Spleen (tissue), 11 donors: ENCODE measurements around the gene FLII. TPM values are rescaled to one million over a fixed set of nuclear protein-coding genes. Genes with fewer than 3 reads are reported as not detected.
"Not testable (repeated sequence)": the region's sequence is repeated elsewhere in the genome, so short reads cannot be mapped to it uniquely, and the experiment has no call there.

Source experiments
- DNase-seq: peaks from one replicate; pipeline ENCODE4 v3.0.0-alpha.2; 2020
- H3K27ac ChIP-seq, 8 donors: fragments of 200-600 bp; sonication (generic) in 7 of 8; 1 replicate in 4 of 8; 2 replicates in 4 of 8; pipeline versions ENCODE4 v1.5.0 to v1.8.0; 2016 to 2021; ENCODE audit warnings: inconsistent platforms in 4 of 8, mild to moderate bottlenecking in 4 of 8, moderate library complexity in 1 of 8
- H3K27me3 ChIP-seq, 7 donors: fragments of 200-600 bp; sonication (generic) in 6 of 7; replicated peaks in 1 of 7; 1 replicate in 4 of 7; 2 replicates in 3 of 7; pipeline versions ENCODE4 v1.5.0 to v1.8.0; 2016 to 2021; ENCODE audit warnings: inconsistent platforms in 3 of 7, mild to moderate bottlenecking in 1 of 7
- H3K36me3 ChIP-seq, 6 donors: fragments of 200-600 bp; sonication (generic) in 5 of 6; 1 replicate in 4 of 6; 2 replicates in 2 of 6; pipeline versions ENCODE4 v1.5.0 to v1.8.0; 2016 to 2021; ENCODE audit warnings: inconsistent platforms in 2 of 6
- H3K4me1 ChIP-seq, 6 donors: fragments of 200-600 bp; sonication (generic) in 5 of 6; 1 replicate in 3 of 6; 2 replicates in 3 of 6; pipeline versions ENCODE4 v1.5.0 to v1.8.0; 2016 to 2021; ENCODE audit warnings: inconsistent platforms in 3 of 6
- H3K4me3 ChIP-seq, 8 donors: fragments of 200-600 bp; sonication (generic) in 7 of 8; 1 replicate in 4 of 8; 2 replicates in 4 of 8; pipeline versions ENCODE4 v1.5.0 to v1.8.0; 2016 to 2021; ENCODE audit warnings: inconsistent platforms in 4 of 8, mild to moderate bottlenecking in 4 of 8, moderate library complexity in 2 of 8
- H3K9me3 ChIP-seq, 8 donors: fragments of 200-600 bp; sonication (generic) in 7 of 8; 1 replicate in 4 of 8; 2 replicates in 4 of 8; pipeline versions ENCODE4 v1.5.0 to v1.8.0; 2016 to 2021; ENCODE audit warnings: inconsistent platforms in 4 of 8
- CTCF ChIP-seq, 11 experiments: fragments of 200-600 bp in 7 of 11; fragments of 450-650 bp in 4 of 11; sonication (generic) in 4 of 11; IDR thresholded peaks in 8 of 11; conservative IDR thresholded peaks in 3 of 11; 1 replicate in 7 of 11; 2 replicates in 4 of 11; pipeline versions ENCODE4 v1.4.0 to v1.8.0; 2016 to 2021; ENCODE audit warnings: antibody characterized with exemption in 11 of 11, inconsistent platforms in 4 of 11, mild to moderate bottlenecking in 1 of 11
- POLR2A ChIP-seq, 3 donors: fragments of 450-650 bp; IDR thresholded peaks; one replicate each; pipeline ENCODE4 v1.5.1; 2017; ENCODE audit warnings: antibody characterized with exemption in 3 of 3, mild to moderate bottlenecking in 1 of 3
- POLR2AphosphoS5 ChIP-seq, 3 donors: sonication (generic); formaldehyde crosslinking; IDR thresholded peaks; one replicate each; pipeline ENCODE4 v1.5.1; 2017; ENCODE audit warnings: antibody characterized with exemption in 3 of 3
- WGBS, 5 donors: extraction: QIAGEN DNeasy Blood & Tissue Kit in 3 of 5; methylation state at CpG; one replicate each; pipeline versions ENCODE4 v1.1.5 to v1.1.7; 2013 to 2018; 5-methylcytosine and 5-hydroxymethylcytosine counted together
- intact Hi-C: fragments of 100-400 bp; cut with DNase I; formaldehyde crosslinking; loops from one replicate; pipeline ENCODE4 v1.15.0; 2023; ENCODE audit warnings: low total_unique reads
- polyA plus RNA-seq, 3 donors: library from polyadenylated mRNA; stranded (reverse); fragments of 200-250 nt; gene quantifications; one replicate each; pipeline ENCODE4 v1.2.1, GENCODE V29; 2013
- total RNA-seq, 7 donors: library from RNA; depleted of rRNA in 3 of 7; stranded (reverse); fragments of >200 nt in 3 of 7; fragmentation: NEBNext Ultra II Directional in 4 of 7; extraction: Animal tissue kit (Norgen Biotek cat#: 25700) in 4 of 7; gene quantifications; one replicate each; pipeline versions ENCODE4 v1.1.0 to v1.2.1, GENCODE V29; 2016 to 2021
- donor health status: healthy with polysubstance abuse.
- donor health status: DM: no; HTN: no; CAD: no; lungs with moderate emphysema.
- donor health status: DM: no; HTN: no; CAD: no.
- donor health status: Bipolar disorder and iron deficiency.
- donor health status: healthy.
- donor health status: DM: no; HTN: no; CAD: no.
- donor health status: DM: yes; HTN: yes; CAD: no.

The FLII gene
- total and polyA plus RNA-seq, 10 donors: 143 to 346 (median 280) TPM

DNA sequence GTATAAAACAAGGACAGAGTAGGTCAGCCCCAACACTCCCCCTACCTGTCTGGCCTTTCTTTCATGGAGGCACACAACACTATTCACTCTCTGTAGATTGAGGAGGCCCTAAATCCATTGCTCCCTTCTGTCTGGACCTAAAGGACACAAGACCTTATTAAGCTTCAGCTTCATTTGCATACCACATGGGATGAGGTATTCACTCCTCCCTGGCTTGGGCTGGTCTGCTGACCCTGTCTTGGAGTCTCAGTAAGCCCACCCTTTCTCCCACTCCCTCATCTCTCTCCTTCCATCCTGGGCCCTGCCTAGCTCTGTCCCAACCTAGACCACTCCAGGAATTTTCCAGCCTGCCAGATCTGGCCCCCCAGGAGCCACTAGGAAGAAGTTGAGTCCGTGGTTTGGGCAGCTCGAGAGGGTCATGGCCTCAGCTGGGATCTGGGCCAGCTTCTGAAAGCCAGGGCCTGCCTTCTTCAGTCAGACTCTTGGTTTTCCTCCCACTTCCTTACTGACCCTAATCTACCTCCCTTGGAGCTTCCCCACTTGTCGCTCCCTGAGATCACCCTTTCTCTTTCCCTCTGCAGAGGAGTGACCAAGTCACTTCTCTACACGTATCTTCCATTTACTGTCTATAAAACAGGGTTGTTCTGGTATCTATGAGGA, 39.7 kb downstream of the FLII start:
- TF ChIP-seq POLR2AphosphoS5 (IDR thresholded peaks at IDR 0.05): no peak
- no peaks in the 10 kb centered on the region for H3K36me3 ChIP-seq
- 35 to 55% (median 44%) methylated on average over 4 of the region's 4 CpGs for WGBS, 5 donors
- H3K27me3 ChIP-seq: no peaks in the 10 kb centered on the region
- intact Hi-C loops: loop anchor here (5.0 kb wide), 1 partner anchor 77 kb away; no protein-coding TSS in a partner anchor
- H3K27ac ChIP-seq: peak overlapping the region in 1 of 8 donors; percentile 16
- no peak overlapping the region for H3K4me3 ChIP-seq
- H3K4me1 ChIP-seq: peaks cover 0 to 20% (median 9%) of the 10 kb centered on the region in 6 donors
- H3K9me3 ChIP-seq: no peaks in the 10 kb centered on the region
- no peak for DNase-seq

DNA sequence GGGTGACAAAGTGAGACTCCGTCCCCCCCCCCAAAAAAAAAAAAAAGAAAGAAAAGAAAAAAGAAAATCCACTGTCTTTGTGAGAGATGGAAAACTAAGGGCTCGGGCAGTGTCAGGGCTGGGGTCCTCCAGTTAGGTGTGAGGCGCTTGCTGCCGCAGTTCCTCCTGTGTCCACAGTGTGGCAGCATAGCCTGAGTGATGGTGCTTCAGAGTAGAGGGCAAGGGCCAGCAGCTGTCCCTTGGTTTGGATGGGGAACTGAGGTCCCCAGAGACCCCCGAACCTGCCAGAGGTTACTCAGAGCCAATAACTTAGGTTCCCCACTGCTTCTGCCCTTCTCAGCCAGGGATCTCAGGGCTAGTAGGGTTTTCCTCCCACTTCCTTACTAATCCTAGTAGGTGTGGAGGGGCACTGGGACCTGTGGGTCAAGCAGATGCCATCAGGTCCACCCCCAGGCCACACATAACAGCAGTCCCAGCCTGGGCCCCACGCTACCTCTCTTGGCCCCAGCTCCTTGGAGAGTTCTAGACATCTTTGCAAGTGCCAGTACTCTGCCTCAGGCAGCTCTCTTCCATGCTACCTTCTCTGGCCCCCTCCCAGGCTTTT, 41.0 kb downstream of the FLII start:
- H3K27me3 ChIP-seq: no peaks in the 10 kb centered on the region
- DNase-seq: peak; percentile 90
- no peak overlapping the region for H3K27ac ChIP-seq
- no peaks in the 10 kb centered on the region for H3K36me3 ChIP-seq
- peaks cover 0 to 20% (median 9%) of the 10 kb centered on the region in 6 donors for H3K4me1 ChIP-seq
- H3K4me3 ChIP-seq: no peak overlapping the region
- WGBS, 5 donors: 8 to 17% (median 12%) methylated on average over 5 to 6 of the region's 6 CpGs
- TF ChIP-seq POLR2AphosphoS5 (IDR thresholded peaks at IDR 0.05) (peak in 2 of 3 donors; percentile 32 to 47), POLR2A (IDR thresholded peaks at IDR 0.05) (no peak), CTCF (IDR thresholded peaks at IDR 0.05 in 8 of 11, conservative IDR thresholded peaks at IDR 0.05 in 3 of 11) (peak; percentile 85 to 96 (median 92))
- no peaks in the 10 kb centered on the region for H3K9me3 ChIP-seq
- intact Hi-C loops: loop anchor here (5.0 kb wide), 1 partner anchor 75 kb away; no protein-coding TSS in a partner anchor

GRCh38 chr17:18216906-18217305, 41.6 kb downstream of the FLII start:
- not testable (repeated sequence) for H3K27ac ChIP-seq, H3K36me3 ChIP-seq, DNase-seq, H3K4me3 ChIP-seq, H3K9me3 ChIP-seq, H3K27me3 ChIP-seq
- intact Hi-C loops: loop anchor here (5.0 kb wide), 1 partner anchor 75 kb away; no protein-coding TSS in a partner anchor
- 86 to 88% (median 87%) methylated on average over 11 of the region's 11 CpGs for WGBS, 5 donors
- peaks cover 0 to 20% (median 9%) of the 10 kb centered on the region in 6 donors for H3K4me1 ChIP-seq

- DNase-seq: no peak
- Histone ChIP-seq H3K27me3 (no peaks in the 10 kb centered on the region), H3K4me3 (no peak overlapping the region), H3K27ac (no peak overlapping the region), H3K4me1 (peaks cover 0 to 17% (median 5%) of the 10 kb centered on the region in 6 donors), H3K36me3 (peaks cover 4 to 31% (median 27%) of the 10 kb centered on the region in 6 donors), H3K9me3 (no peaks in the 10 kb centered on the region)
- TF ChIP-seq CTCF (IDR thresholded peaks at IDR 0.05 in 8 of 11, conservative IDR thresholded peaks at IDR 0.05 in 3 of 11) (no peak), POLR2AphosphoS5 (IDR thresholded peaks at IDR 0.05) (no peak), POLR2A (IDR thresholded peaks at IDR 0.05) (no peak)
- intact Hi-C loops: no loop called here
- WGBS, 5 donors: 73 to 84% (median 81%) methylated on average over 7 of the region's 7 CpGs
These were observed 44.8 kb downstream of the FLII start for GRCh38 chr17:18213666-18214270.

- no peak for TF ChIP-seq CTCF (IDR thresholded peaks at IDR 0.05 in 8 of 11, conservative IDR thresholded peaks at IDR 0.05 in 3 of 11)
- no peak for TF ChIP-seq POLR2AphosphoS5 (IDR thresholded peaks at IDR 0.05)
- TF ChIP-seq POLR2A (IDR thresholded peaks at IDR 0.05): no peak
- no peak for DNase-seq
- intact Hi-C loops: no loop called here
These were observed 50.4 kb downstream of the FLII start for GRCh38 chr17:18208092-18208491.

More at GRCh38 chr17:18208092-18208491, 50.4 kb downstream of the FLII start:
- no peak overlapping the region for H3K4me3 ChIP-seq
- H3K4me1 ChIP-seq: peaks cover 0 to under 1% (median 0%) of the 10 kb centered on the region in 6 donors
- H3K27me3 ChIP-seq: no peaks in the 10 kb centered on the region
- H3K27ac ChIP-seq: no peak overlapping the region
- WGBS, 5 donors: 90 to 96% (median 94%) methylated on average over 19 of the region's 19 CpGs
- no peaks in the 10 kb centered on the region for H3K9me3 ChIP-seq
- H3K36me3 ChIP-seq: peaks cover 4 to 88% (median 71%) of the 10 kb centered on the region in 6 donors
